Transverse colon (tissue), 4 donors: ENCODE measurements around the gene WDR5B. TPM values are rescaled to one million over a fixed set of nuclear protein-coding genes. Genes with fewer than 3 reads are reported as not detected.

Source experiments
- DNase-seq: peaks from one replicate; pipeline ENCODE4 v3.0.0-alpha.2; 2019
- H3K27ac ChIP-seq, 4 donors: fragments of 200-600 bp; sonication (generic); 2 replicates each; pipeline ENCODE4 v1.5.1; 2016 to 2018; ENCODE audit warnings: inconsistent platforms in 4 of 4
- H3K27me3 ChIP-seq: fragments of 200-600 bp; sonication (generic); 2 replicates; pipeline ENCODE4 v1.5.1; 2017; ENCODE audit warnings: inconsistent platforms
- H3K36me3 ChIP-seq, 4 donors: fragments of 200-600 bp; sonication (generic); 2 replicates each; pipeline ENCODE4 v1.5.1; 2017 to 2019; ENCODE audit warnings: inconsistent platforms in 4 of 4
- H3K4me1 ChIP-seq, 4 donors: fragments of 200-600 bp; sonication (generic); 2 replicates each; pipeline ENCODE4 v1.5.1; 2017 to 2020; ENCODE audit warnings: inconsistent platforms in 4 of 4
- H3K4me3 ChIP-seq, 4 donors: fragments of 200-600 bp; sonication (generic); 1 replicate in 1 of 4; 2 replicates in 3 of 4; pipeline versions ENCODE4 v1.5.1 to v1.6.1; 2017 to 2019; ENCODE audit warnings: inconsistent platforms in 4 of 4
- H3K9me3 ChIP-seq, 2 donors: fragments of 200-600 bp; sonication (generic); 2 replicates each; pipeline ENCODE4 v1.5.1; 2017 to 2019; ENCODE audit warnings: inconsistent platforms in 2 of 2
- CTCF ChIP-seq, 5 experiments: fragments of 200-600 bp in 3 of 5; fragments of 450-650 bp in 2 of 5; sonication (generic) in 3 of 5; IDR thresholded peaks; 1 replicate in 2 of 5; 2 replicates in 3 of 5; pipeline ENCODE4 v1.5.1; 2016 to 2017; ENCODE audit warnings: antibody characterized with exemption in 5 of 5, inconsistent platforms in 3 of 5, mild to moderate bottlenecking in 2 of 5, moderate library complexity in 1 of 5
- EP300 ChIP-seq: sonication (generic); formaldehyde crosslinking; IDR thresholded peaks from one replicate; pipeline ENCODE4 v1.6.1; 2017; ENCODE audit warnings: antibody characterized with exemption, low read depth
- POLR2A ChIP-seq: fragments of 450-650 bp; IDR thresholded peaks from one replicate; pipeline ENCODE4 v1.6.1; 2016; ENCODE audit warnings: antibody characterized with exemption, mild to moderate bottlenecking, moderate library complexity
- POLR2AphosphoS5 ChIP-seq, 3 donors: sonication (generic); formaldehyde crosslinking; IDR thresholded peaks; one replicate each; pipeline ENCODE4 v1.6.1; 2016; ENCODE audit warnings: antibody characterized with exemption in 3 of 3
- WGBS, 2 donors: methylation state at CpG; one replicate each; pipeline ENCODE4 v1.1.5; 2018; ENCODE audit warnings: low coverage in 1 of 2; 5-methylcytosine and 5-hydroxymethylcytosine counted together
- in situ Hi-C, 4 donors: fragments of 200-750 bp; cut with MboI; loops; one replicate each; pipeline versions ENCODE4 v1.15.0 to v1.15.1; 2017; ENCODE audit warnings: low sequenced_read_pairs in 3 of 4, low pct_ligation_motif_present in 1 of 4, low pct_unique_long_range_greater_than_20kb in 1 of 4
- intact Hi-C: fragments of 100-400 bp; cut with DNase I; formaldehyde crosslinking; loops from one replicate; pipeline ENCODE4 v1.15.1; 2023; ENCODE audit warnings: low total_unique reads
- total RNA-seq, 4 donors: library from RNA; depleted of rRNA; stranded (reverse); fragments of >200 nt; gene quantifications; one replicate each; pipeline ENCODE4 v1.1.0, GENCODE V29; 2016

Gene WDR5B
- total RNA-seq, 4 donors from 2014 or later, result 2.2 to 2.6 (median 2.5) TPM; not detected in 1

- no peak for DNase-seq
- no peaks in the 10 kb centered on the region for H3K27me3 ChIP-seq
- H3K27ac ChIP-seq, result no peak overlapping the region
- H3K9me3 ChIP-seq, result no peaks in the 10 kb centered on the region
- H3K36me3 ChIP-seq, result peaks cover 0 to 7% (median 0%) of the 10 kb centered on the region in 4 donors
- in situ Hi-C loops (loop anchor here in 2 of 4 donors (10.0 to 25.0 kb wide), 2 partner anchors 281 to 293 kb away; partner anchors contain the start of gene PARP14 (in 1 of the 2)), intact Hi-C loops (loop anchor here (5.0 kb wide), 1 partner anchor 288 kb away; the partner anchor contains the start of gene PARP14)
- 92% methylated on average over 1 of the region's 1 CpG; no CpG with 5 or more reads in 1 of the 2 donors for WGBS, 2 donors
- TF ChIP-seq EP300, result no peak
- no peak for TF ChIP-seq POLR2AphosphoS5 (IDR thresholded peaks at IDR 0.05)
- TF ChIP-seq CTCF (IDR thresholded peaks at IDR 0.05), result no peak
- no peak for TF ChIP-seq POLR2A
- no peak overlapping the region for H3K4me3 ChIP-seq
- peaks cover 4 to 18% (median 10%) of the 10 kb centered on the region in 4 donors for H3K4me1 ChIP-seq
These were observed 21.7 kb downstream of the WDR5B start for GRCh38 chr3:122394173-122394572.

GRCh38 chr3:122392868-122393844 lies 22.7 kb downstream of the WDR5B start:
- TF ChIP-seq POLR2A (no peak), EP300 (no peak), POLR2AphosphoS5 (IDR thresholded peaks at IDR 0.05) (no peak), CTCF (IDR thresholded peaks at IDR 0.05) (peak; percentile 62 to 79 (median 65))
- in situ Hi-C loops, result loop anchor here in 2 of 4 donors (10.0 to 25.0 kb wide), 2 partner anchors 282 to 294 kb away; partner anchors contain the start of gene PARP14 (in 1 of the 2)
- 43% methylated on average over 2 of the region's 2 CpGs for WGBS, 2 donors
- no peak for DNase-seq
- peaks cover 0 to 7% (median 0%) of the 10 kb centered on the region in 4 donors for H3K36me3 ChIP-seq
- no peaks in the 10 kb centered on the region for H3K9me3 ChIP-seq
- intact Hi-C loops, result loop anchor here (5.0 kb wide), 1 partner anchor 289 kb away; the partner anchor contains the start of gene PARP14
- H3K27me3 ChIP-seq, result no peaks in the 10 kb centered on the region
- H3K4me3 ChIP-seq, result no peak overlapping the region
- H3K4me1 ChIP-seq, result peaks cover 4 to 18% (median 10%) of the 10 kb centered on the region in 4 donors
- H3K27ac ChIP-seq, result peak overlapping the region in 3 of 4 donors; percentile 0 to 23 (median 4)

- intact Hi-C loops, result loop anchor here (5.0 kb wide), 1 partner anchor 290 kb away; the partner anchor contains the start of gene PARP14
These were observed 24.0 kb downstream of the WDR5B start for GRCh38 chr3:122391681-122392446.

More at GRCh38 chr3:122391681-122392446, 24.0 kb downstream of the WDR5B start:
- Histone ChIP-seq H3K4me3 (no peak overlapping the region), H3K9me3 (no peaks in the 10 kb centered on the region), H3K27me3 (no peaks in the 10 kb centered on the region), H3K27ac (no peak overlapping the region), H3K4me1 (peaks cover 4 to 29% (median 10%) of the 10 kb centered on the region in 4 donors), H3K36me3 (peaks cover 0 to 7% (median 0%) of the 10 kb centered on the region in 4 donors)
- no peak for DNase-seq
- TF ChIP-seq EP300 (no peak), POLR2A (no peak), CTCF (IDR thresholded peaks at IDR 0.05) (no peak), POLR2AphosphoS5 (IDR thresholded peaks at IDR 0.05) (no peak)
- in situ Hi-C loops, result loop anchor here in 2 of 4 donors (10.0 to 25.0 kb wide), 2 partner anchors 283 to 295 kb away; partner anchors contain the start of gene PARP14 (in 1 of the 2)
- 36 to 63% methylated on average over 2 of the region's 2 CpGs for WGBS, 2 donors
